ENCODE results near the gene CPNE1.

Gene CPNE1

GRCh38 chr20:35661053-35661452, 3.6 kb downstream of the CPNE1 start:
- no peak for DNase-seq
- in situ Hi-C loops (cut with MboI; ENCODE audit: low pct_unique_long_range_greater_than_20kb, low sequenced_read_pairs), result no loop called here

DNA sequence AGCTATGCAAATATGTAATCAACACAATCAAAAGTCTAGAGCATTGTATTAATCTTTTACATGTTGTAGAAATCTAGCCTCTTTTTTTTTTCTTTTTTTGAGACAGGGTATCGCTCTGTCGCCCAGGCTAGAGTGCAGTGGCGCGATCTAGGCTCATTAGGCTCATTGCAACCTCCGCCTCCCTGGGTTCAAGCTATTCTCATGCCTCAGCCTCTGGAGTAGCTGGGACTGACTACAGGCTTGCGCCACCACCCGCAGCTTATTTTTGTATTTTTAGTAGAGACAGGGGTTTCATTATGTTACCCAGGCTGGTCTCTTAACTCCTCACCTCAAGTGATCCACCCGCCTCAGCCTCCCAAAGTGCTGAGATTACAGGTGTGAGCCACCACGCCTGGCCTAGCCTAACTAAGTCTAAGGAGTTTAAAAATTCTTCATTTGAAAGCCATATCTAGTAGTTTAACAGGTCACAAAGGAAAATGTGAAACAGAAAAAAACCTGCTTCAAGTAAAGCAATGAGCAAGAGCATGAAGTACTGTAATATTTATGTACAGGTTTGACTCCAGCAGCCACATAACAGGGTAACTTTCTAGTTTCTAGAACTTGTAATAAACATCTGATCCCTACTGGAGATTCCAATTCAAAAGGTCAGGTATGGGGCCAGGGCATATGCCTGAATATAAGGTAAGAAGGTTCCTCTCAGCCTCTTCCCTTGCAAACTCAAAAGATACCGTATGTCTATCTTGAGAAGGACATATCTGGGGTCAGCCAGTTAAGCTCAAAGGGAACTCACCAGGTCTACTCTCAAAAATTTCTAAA, 4.4 kb downstream of the CPNE1 start:
- DNase-seq, result no peak
- in situ Hi-C loops (cut with MboI; ENCODE audit: low pct_unique_long_range_greater_than_20kb, low sequenced_read_pairs), result no loop called here

DNA sequence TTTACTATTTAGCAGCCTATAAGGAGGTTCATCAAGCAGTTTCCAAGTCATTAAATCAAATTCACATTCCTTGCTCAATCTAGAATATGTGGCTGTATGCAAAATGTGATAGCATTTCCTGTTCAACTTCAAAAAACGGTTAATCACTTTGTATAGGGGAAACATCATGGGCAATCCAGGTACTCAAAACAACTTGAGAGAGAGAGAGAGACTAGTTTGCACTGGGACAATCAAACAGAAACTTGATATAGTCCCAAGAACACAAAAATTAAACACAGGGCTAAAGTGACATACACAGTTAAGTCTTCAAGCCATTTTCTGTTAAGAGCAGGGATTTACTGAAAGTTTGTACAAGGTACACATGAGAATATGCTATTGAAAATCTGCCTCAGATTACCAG, 7.4 kb downstream of the CPNE1 start:
- no peak for DNase-seq
- in situ Hi-C loops (cut with MboI; ENCODE audit: low pct_unique_long_range_greater_than_20kb, low sequenced_read_pairs), result no loop called here

DNA sequence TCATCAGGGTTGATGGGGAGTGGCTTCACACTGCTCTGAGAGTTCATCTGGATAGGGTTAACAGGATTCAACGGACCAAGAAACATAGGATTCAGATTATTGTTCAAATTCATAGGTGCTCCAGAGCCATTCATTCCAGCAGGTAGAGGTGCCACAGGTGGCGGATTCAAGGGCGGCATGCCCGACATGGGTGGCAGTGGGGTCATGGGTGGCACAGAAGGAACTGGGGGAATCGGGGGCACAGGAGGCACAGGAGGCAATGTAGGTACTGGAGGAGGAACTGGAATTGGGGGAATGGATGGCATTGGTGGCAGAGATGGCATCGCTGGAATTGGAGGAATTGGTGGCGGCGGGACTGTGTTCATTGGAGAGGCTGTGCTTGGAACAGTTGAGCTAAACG, 10.3 kb downstream of the CPNE1 start:
- in situ Hi-C loops (cut with MboI; ENCODE audit: low pct_unique_long_range_greater_than_20kb, low sequenced_read_pairs), result no loop called here
- no peak for DNase-seq

DNA sequence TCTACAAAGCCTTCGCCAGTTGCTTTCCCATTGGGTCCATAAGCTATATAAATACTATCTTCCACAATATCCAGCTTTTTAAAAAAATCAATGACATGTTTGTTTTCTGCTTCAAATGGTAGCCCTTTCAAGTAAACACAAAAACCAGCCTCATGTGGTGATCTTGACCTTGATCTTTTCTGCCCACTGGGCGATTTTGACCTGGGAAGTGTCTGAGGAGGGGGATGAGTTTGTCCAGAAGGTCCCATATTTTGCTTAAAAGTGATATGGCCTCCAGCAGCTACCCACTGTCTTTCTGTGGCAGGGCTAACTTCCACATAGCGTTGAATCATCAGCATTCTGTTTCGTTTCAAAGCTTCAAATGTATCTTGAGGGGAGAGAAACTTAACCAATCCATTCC, 10.8 kb downstream of the CPNE1 start:
- no peak for DNase-seq
- in situ Hi-C loops (cut with MboI; ENCODE audit: low pct_unique_long_range_greater_than_20kb, low sequenced_read_pairs), result no loop called here

DNA sequence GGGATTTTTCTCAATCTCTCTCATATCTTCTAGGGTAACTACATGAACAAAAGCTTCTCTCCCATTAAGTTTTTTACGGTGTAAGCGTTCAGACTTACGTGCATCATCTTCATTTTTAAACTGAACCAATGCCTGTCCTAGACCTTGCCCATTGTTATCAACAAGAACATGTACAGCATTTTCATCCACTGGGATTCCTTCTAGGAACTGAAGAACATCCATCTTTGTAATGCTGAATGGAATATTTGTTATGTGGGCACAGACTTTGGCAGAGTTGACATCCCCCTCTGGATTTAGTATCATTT, 11.3 kb downstream of the CPNE1 start:
- in situ Hi-C loops (cut with MboI; ENCODE audit: low pct_unique_long_range_greater_than_20kb, low sequenced_read_pairs), result no loop called here
- no peak for DNase-seq

DNA sequence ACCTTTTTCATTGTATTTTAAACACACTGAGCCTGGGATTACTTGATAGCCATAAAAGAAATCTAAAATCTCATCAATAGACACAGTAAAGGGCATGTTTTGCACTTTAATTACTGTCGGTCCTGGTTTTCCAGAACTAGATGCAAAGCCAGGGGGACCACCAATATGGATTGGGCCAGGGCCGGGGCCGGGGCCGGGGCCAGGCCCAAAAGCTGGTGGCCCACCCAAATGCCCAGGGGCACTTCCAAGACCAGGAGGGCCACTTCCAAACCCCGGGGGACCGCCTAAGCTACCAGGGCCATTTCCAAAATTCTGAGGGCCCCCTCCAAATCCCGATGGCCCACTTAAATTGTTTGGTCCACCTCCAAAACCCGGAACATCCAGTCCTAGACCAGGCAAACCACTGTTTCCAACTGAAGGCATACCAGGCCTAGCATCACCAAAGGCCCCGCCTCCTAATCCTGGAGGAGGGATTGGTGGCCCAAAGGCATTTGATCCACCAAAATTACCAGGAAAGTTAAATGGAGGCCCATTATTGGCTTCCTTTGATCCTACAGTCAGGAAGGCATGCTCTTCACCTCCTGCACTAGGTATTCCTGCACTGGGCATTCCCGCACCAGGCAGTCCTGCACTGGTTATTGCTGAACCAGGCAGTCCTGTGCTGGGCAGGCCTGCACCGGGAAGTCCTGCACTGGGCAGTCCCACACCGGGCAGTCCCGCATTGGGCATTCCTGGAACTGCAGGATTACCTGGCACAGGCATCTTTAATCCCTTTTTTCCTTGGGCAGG, 11.9 kb downstream of the CPNE1 start:
- in situ Hi-C loops (cut with MboI; ENCODE audit: low pct_unique_long_range_greater_than_20kb, low sequenced_read_pairs), result no loop called here
- DNase-seq, result no peak

DNA sequence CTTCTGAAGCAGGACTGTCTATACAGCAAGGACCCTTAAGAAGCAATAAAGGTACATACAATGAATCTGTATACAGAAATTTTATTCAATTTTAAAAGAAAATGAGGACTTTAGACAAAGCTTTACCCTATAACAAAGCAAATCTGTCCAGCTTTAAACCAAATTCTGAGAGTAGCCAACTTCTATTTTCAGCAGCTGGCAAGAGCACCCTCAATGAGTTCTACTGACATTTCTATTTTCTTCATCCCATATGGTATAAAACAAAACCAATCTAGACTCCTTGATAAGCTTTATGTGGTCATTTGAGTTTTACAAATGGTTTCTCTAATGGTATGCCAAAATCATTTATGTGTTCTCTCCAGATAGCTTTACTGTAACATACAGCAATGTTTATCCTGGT, 12.7 kb downstream of the CPNE1 start:
- DNase-seq, result no peak
- in situ Hi-C loops (cut with MboI; ENCODE audit: low pct_unique_long_range_greater_than_20kb, low sequenced_read_pairs), result no loop called here

DNA sequence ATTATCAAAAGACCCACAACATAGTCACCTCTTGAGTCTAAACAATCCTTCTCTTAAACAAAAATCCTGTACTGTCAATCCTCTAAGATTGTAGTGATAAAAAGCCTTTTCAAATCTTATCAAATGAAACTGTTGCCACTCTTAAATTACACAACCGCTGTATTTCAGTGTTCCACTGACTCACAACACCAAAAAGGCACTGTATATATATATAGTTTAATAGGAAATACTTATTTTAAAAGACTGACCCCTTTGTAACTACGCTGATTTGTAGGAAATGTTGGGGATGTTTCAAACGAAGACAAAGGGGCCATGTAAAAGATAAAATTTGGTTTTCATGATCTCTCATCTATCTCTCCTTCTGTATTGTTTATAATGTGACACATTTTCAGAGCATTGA, 14.1 kb downstream of the CPNE1 start:
- in situ Hi-C loops (cut with MboI; ENCODE audit: low pct_unique_long_range_greater_than_20kb, low sequenced_read_pairs), result no loop called here
- DNase-seq, result no peak

DNA sequence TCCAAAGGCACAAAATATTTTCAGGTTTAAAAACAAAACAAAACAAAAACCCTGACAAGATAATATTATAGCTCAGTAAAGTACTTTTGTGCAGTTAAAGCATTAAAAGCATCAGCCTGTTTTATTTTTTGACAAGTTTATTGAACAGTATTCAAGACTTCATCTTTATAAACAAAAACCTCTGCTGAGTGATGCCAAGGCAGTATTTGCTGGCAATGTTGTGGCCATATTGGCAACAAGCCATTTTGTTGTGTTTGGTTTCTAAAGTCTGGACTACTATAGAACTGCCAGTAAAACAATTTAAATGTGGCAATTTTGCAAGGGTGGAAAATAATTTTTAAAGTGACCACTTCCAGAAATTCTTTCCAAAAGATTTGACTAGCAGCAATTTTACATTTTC, 15.9 kb downstream of the CPNE1 start:
- in situ Hi-C loops (cut with MboI; ENCODE audit: low pct_unique_long_range_greater_than_20kb, low sequenced_read_pairs), result no loop called here
- no peak for DNase-seq

GRCh38 chr20:35644806-35645205, 19.9 kb downstream of the CPNE1 start:
- in situ Hi-C loops (cut with MboI; ENCODE audit: low pct_unique_long_range_greater_than_20kb, low sequenced_read_pairs), result no loop called here
- no peak for DNase-seq

DNA sequence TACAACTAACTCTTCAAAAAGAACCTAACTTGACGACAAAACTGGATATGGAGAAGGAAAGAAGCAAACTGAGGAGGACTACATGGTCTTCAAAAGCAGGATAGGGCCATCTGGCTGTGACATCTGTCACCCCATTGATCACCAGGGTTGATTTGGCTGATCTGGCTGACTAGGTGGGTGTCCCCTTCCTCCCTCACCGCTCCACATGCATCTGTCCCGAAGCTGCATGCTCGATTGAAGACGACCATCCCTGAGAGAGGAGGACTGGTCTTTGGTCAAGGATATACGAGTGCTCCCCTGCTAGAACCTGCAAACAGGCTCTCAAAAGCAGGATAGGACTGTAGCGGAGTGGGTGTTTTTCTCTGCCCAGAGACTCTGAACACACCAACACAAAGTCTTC, 21.7 kb downstream of the CPNE1 start:
- no peak for DNase-seq
- in situ Hi-C loops (cut with MboI; ENCODE audit: low pct_unique_long_range_greater_than_20kb, low sequenced_read_pairs), result no loop called here

DNA sequence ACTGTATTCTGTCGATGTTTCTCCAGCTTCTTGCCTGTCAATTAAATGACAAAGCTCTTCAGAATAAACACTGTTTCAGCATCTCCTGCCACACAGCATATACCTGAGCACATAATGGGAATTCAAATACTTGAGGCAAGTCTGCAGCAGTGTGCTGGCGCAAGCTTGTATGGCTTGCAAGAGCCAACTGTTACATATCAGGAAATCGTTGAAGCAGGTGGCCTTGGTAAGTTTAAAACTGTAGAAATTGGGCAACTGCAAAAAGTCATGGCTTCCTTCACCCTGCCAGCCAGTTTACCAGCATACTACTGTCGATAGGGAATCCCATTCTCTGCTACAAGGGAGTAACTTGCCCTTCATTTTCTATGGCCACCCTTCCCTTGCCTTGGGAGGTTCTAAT, 23.0 kb downstream of the CPNE1 start:
- DNase-seq, result no peak
- in situ Hi-C loops (cut with MboI; ENCODE audit: low pct_unique_long_range_greater_than_20kb, low sequenced_read_pairs), result no loop called here

DNA sequence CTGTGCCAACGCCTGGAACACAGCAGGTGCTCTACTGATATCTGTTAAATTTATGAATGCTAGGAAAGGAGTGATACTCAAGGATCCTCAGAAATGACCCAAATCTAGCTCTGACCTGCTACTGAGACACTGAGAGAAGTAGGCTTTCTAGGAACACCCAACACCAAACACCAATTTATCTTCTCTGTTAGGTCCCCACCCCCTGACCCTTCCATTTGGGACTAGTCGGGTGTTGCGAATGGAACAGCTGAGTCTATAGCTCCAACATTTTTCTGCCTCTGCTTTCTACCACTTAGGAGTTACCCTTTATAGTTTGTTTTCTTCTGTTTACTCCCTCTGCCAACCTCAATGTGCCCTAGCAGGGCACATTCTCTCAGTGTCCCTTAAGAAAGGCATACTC, 24.0 kb downstream of the CPNE1 start:
- no peak for DNase-seq
- in situ Hi-C loops (cut with MboI; ENCODE audit: low pct_unique_long_range_greater_than_20kb, low sequenced_read_pairs), result no loop called here

- DNase-seq, result no peak
- in situ Hi-C loops (cut with MboI; ENCODE audit: low pct_unique_long_range_greater_than_20kb, low sequenced_read_pairs), result no loop called here
Measured at GRCh38 chr20:35638751-35639150, 25.9 kb downstream of the CPNE1 start.

- no peak for DNase-seq
- in situ Hi-C loops (cut with MboI; ENCODE audit: low pct_unique_long_range_greater_than_20kb, low sequenced_read_pairs), result no loop called here
Measured at GRCh38 chr20:35637276-35637675, 27.4 kb downstream of the CPNE1 start.

- DNase-seq, result no peak
- in situ Hi-C loops (cut with MboI; ENCODE audit: low pct_unique_long_range_greater_than_20kb, low sequenced_read_pairs), result no loop called here
Measured at GRCh38 chr20:35636095-35636494, 28.6 kb downstream of the CPNE1 start.

DNA sequence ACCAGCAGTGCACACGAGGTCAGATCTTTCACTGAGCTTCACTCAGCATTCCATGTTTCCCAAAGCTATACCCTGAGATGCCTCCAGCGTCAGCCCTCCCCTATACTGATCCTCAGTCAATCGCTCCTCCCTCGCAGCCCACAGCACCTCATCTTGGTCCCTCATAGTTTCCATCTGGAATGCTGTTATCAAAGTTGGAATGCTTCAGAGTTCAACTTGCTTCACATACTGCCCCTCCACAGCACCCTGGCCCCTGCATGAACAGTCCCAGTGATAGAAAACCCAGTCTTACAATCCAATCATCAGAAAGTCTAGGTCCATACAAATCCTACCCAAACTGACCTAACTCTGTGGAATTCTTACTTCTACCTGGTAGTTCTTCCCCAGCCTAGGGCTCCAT, 29.0 kb downstream of the CPNE1 start:
- DNase-seq, result no peak
- in situ Hi-C loops (cut with MboI; ENCODE audit: low pct_unique_long_range_greater_than_20kb, low sequenced_read_pairs), result no loop called here

DNA sequence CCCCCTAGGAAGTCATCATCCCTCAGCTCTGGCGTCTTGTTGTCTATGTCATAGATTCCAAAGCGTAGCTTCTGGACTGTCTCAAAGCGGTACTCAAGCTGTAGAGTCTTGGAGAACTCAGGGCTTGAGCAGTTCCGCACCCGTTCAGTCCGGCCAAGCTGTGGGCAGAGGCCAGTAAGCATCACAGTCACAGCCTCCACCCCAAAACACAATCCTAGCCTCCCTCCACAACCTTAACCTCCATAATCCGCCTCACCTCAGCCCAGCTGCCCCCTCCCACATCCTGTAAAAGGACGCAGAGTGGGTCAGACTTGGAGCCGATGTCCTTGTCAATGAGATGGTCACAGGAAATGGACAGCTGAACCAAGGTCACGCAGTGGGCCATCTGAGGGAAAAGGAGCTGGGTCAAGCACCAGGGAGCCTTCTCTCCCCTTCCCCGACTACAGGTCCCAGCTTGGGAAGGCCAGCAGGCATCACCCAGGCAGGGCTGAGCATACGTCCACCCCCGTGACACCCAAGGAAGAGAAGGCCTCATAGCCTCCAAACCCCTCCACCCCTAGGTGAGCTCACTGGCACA, 32.1 kb downstream of the CPNE1 start:
- in situ Hi-C loops (cut with MboI; ENCODE audit: low pct_unique_long_range_greater_than_20kb, low sequenced_read_pairs), result no loop called here
- DNase-seq, result no peak

DNA sequence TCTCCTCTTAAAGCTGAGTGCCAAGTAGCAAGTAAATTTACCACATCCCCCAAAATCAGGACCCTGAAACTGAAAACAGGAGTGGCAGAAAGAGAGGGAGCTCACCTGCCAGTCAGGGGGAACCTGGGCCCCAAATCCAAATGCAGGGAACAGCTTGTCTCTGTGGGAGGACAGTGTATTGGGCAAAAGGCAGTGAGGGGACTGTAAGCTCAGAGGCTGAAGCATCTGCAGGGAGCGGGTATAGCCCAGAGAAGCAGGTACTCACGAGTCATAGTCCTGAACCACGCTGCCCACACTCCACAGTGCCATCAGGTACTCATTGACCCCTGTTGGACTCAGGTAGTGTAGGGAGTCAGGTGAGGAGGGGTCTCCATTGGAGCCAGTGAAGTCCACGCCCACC, 34.1 kb downstream of the CPNE1 start:
- in situ Hi-C loops (cut with MboI; ENCODE audit: low pct_unique_long_range_greater_than_20kb, low sequenced_read_pairs), result no loop called here

More for the DNA sequence above, 34.1 kb downstream of the CPNE1 start:
- DNase-seq, result no peak
